OCI-LY7 (cell line): ENCODE data around the gene GRAMD1B. TPM values are rescaled to one million over a fixed set of nuclear protein-coding genes. Genes with fewer than 3 reads are reported as not detected.

Source experiments
- BruUV-seq: library from RNA; stranded (reverse); fragments of 400-500 nt; replicated peaks from 2 replicates; lab custom pipeline; 2021; lab: Mats Ljungman, UMichigan
- CTCF ChIA-PET: fragments of 300-600 bp; sonication (Branson Sonifier 250); formaldehyde crosslinking; loops from one replicate; lab custom pipeline; 2022; ENCODE audit warnings: antibody characterized with exemption; ENCODE audit not compliant: unreplicated experiment; lab: Charles Lee
- POLR2A ChIA-PET: fragments of 300-600 bp; sonication (Branson Sonifier 250); formaldehyde crosslinking; loops from one replicate; lab custom pipeline; 2022; ENCODE audit warnings: antibody characterized with exemption; lab: Charles Lee
- DNase-seq: peaks from one replicate; pipeline ENCODE4 v3.0.0-alpha.2; 2015; ENCODE audit warnings: low spot score
- H2AFZ ChIP-seq: fragments of 200-600 bp; sonication (generic), shearing (Covaris generic); 2 replicates; pipeline ENCODE4 v1.6.1; 2014; ENCODE audit warnings: mild to moderate bottlenecking, antibody characterized with exemption, low read length, moderate library complexity
- H3K27ac ChIP-seq: fragments of 200-600 bp; sonication (generic); 2 replicates; pipeline ENCODE4 v1.5.1; 2014; ENCODE audit warnings: mixed run types, low read depth, mild to moderate bottlenecking, moderate library complexity, low read length, inconsistent platforms; ENCODE audit not compliant: poor library complexity, severe bottlenecking
- H3K36me3 ChIP-seq: fragments of 200-600 bp; sonication (generic); 2 replicates; pipeline ENCODE4 v1.6.1; 2014; ENCODE audit warnings: mild to moderate bottlenecking, antibody characterized with exemption, low read length, moderate library complexity, mixed read lengths; ENCODE audit not compliant: insufficient read depth
- H3K4me1 ChIP-seq: fragments of 200-600 bp; sonication (generic); 2 replicates; pipeline ENCODE4 v1.5.1; 2014; ENCODE audit warnings: mild to moderate bottlenecking, low read length; ENCODE audit not compliant: insufficient read depth, poor library complexity, severe bottlenecking
- H3K4me2 ChIP-seq: fragments of 200-600 bp; sonication (generic); 2 replicates; pipeline ENCODE4 v1.6.1; 2014; ENCODE audit warnings: mild to moderate bottlenecking, low read length
- H3K4me3 ChIP-seq: fragments of 200-600 bp; sonication (generic); 2 replicates; pipeline ENCODE4 v1.5.1; 2014; ENCODE audit warnings: mild to moderate bottlenecking, low read depth, low read length; ENCODE audit not compliant: poor library complexity, severe bottlenecking
- H3K79me2 ChIP-seq: fragments of 200-600 bp; sonication (generic); 2 replicates; pipeline ENCODE4 v1.6.1; 2016; ENCODE audit warnings: low read depth, mild to moderate bottlenecking, low read length, moderate library complexity, mixed read lengths; ENCODE audit not compliant: insufficient read depth
- H3K9me2 ChIP-seq: fragments of 200-600 bp; sonication (generic); 2 replicates; pipeline ENCODE4 v1.6.1; 2016; ENCODE audit warnings: mild to moderate bottlenecking, low read length, mixed read lengths; ENCODE audit not compliant: insufficient read depth
- H3K9me3 ChIP-seq: fragments of 200-600 bp; sonication (generic); 2 replicates; pipeline ENCODE4 v1.6.1; 2014; ENCODE audit warnings: mild to moderate bottlenecking, mixed run types, low read length, mixed read lengths
- H4K20me1 ChIP-seq: fragments of 200-600 bp; sonication (generic); 2 replicates; pipeline ENCODE4 v1.6.1; 2014; ENCODE audit warnings: mild to moderate bottlenecking, antibody characterized with exemption, low read length, moderate library complexity, mixed read lengths; ENCODE audit not compliant: insufficient read depth
- CTCF ChIP-seq: fragments of 200-600 bp; sonication (generic); conservative IDR thresholded peaks from 2 replicates; pipeline ENCODE4 v1.5.1; 2014; ENCODE audit warnings: mild to moderate bottlenecking, antibody characterized with exemption, low read length, moderate library complexity, mixed read lengths
- EZH2phosphoT487 ChIP-seq: fragments of 200-600 bp; sonication (generic); IDR thresholded peaks from 2 replicates; pipeline ENCODE4 v1.6.1; 2018; ENCODE audit warnings: low read depth, borderline replicate concordance, mild to moderate bottlenecking, mixed run types, antibody characterized with exemption, low read length, moderate library complexity, mixed read lengths
- intact Hi-C: fragments of 100-400 bp; cut with micrococcal nuclease; formaldehyde crosslinking; loops from one replicate; pipeline ENCODE4 v1.10.0; 2022; ENCODE audit not compliant: unreplicated experiment
- total RNA-seq, 2 experiments: library from RNA; depleted of rRNA in 1 of 2; stranded (reverse); fragments of >200 nt in 1 of 2; shearing (Covaris generic) in 1 of 2; gene quantifications; 2 replicates each; pipeline ENCODE4 v1.2.3, GENCODE V29; 2014 to 2022

Gene GRAMD1B
- total RNA-seq, 2 experiments from 2014 or later: 0.16 TPM; not detected in 1

DNA sequence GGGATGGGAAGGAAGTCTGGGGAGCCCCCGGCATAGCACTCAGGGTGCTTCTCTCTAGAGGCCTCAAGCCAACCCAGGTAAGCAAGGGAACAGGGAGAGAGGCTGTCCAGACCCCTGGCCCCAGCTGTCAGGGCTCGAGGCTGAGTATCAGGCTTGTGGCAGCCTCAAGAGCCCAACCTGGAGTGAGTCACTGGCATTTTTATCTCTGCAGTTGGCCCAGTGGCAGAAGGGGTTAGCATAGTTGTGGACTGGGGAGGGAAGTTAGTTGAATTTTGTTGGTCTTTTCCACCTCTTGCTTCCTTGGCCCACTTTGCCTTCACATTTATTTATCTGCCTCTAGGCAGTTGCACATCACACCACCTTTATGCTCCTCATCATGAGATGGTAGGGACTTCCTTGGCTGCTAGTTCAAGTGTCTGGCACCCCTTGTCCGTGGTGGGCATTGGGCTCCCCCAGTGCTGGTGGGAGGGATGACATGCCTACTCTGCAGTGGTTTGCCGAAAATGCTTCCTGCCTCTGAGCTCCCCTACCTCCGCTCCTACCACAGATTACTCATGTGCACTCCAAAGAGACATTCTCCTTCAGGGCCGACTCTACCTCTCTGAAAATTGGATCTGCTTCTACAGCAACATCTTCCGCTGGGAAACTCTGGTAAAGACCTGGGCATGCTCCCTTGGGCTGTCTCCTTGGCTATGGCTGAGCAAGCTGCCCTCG lies 164.3 kb downstream of the GRAMD1B start:
- Histone ChIP-seq H4K20me1 (no peaks in the 10 kb centered on the region), H3K27ac (no peak overlapping the region), H3K4me2 (no peak overlapping the region), H3K4me3 (no peak overlapping the region), H3K79me2 (no peaks in the 10 kb centered on the region), H3K36me3 (no peaks in the 10 kb centered on the region), H3K9me2 (no peaks in the 10 kb centered on the region), H2AFZ (no peak overlapping the region), H3K4me1 (no peaks in the 10 kb centered on the region), H3K9me3 (no peaks in the 10 kb centered on the region)
- ChIA-PET CTCF (no interaction called here), POLR2A (no interaction called here)
- intact Hi-C loops: no loop called here
- no TSS peak for BruUV-seq
- no peak for DNase-seq
- TF ChIP-seq CTCF: no peak
- no peak for TF ChIP-seq EZH2phosphoT487

DNA sequence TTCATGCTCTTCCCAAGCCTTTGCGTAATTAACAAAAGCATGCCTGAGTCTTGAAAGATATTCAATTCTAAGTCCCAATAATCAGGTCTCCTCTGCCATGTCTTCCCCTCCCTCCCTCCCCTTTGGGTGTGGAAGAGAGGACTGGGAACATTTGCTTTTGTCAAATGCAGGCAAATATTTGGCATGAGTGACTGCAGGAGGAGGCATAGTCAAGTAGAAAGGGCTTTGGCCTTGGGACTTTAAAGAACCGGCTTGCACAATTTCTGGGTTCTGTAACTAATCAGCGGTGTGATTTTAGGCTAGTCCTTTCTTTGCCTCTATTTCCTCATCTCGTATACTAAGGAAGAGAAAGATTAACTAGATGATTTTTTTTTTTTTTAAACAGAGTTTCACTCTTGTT lies 164.9 kb downstream of the GRAMD1B start:
- CTCF ChIA-PET: no interaction called here
- no peak overlapping the region for H3K27ac ChIP-seq

More for the DNA sequence above, 164.9 kb downstream of the GRAMD1B start:
- Histone ChIP-seq H3K9me2 (no peaks in the 10 kb centered on the region), H3K79me2 (no peaks in the 10 kb centered on the region), H3K36me3 (no peaks in the 10 kb centered on the region), H4K20me1 (no peaks in the 10 kb centered on the region), H3K9me3 (no peaks in the 10 kb centered on the region), H3K4me3 (no peak overlapping the region), H3K4me1 (no peaks in the 10 kb centered on the region), H2AFZ (no peak overlapping the region), H3K4me2 (no peak overlapping the region)
- TF ChIP-seq EZH2phosphoT487 (no peak), CTCF (no peak)
- BruUV-seq: no TSS peak
- POLR2A ChIA-PET: no interaction called here
- intact Hi-C loops: no loop called here
- DNase-seq: no peak
